Dedifferentiated amniotic fluid mesenchymal stem cell (primary cell): ENCODE measurements around the gene GHR.
A peak's percentile ranks its signal among the peaks of the same experiment; 100 is the strongest.
"Not testable (repeated sequence)": the region's sequence is repeated elsewhere in the genome, so short reads cannot be mapped to it uniquely, and the experiment has no call there.

Source experiments
- DNase-seq: peaks from one replicate; pipeline ENCODE4 v3.0.0-alpha.2; 2016; ENCODE audit errors: extremely low spot score

The GHR gene

DNA sequence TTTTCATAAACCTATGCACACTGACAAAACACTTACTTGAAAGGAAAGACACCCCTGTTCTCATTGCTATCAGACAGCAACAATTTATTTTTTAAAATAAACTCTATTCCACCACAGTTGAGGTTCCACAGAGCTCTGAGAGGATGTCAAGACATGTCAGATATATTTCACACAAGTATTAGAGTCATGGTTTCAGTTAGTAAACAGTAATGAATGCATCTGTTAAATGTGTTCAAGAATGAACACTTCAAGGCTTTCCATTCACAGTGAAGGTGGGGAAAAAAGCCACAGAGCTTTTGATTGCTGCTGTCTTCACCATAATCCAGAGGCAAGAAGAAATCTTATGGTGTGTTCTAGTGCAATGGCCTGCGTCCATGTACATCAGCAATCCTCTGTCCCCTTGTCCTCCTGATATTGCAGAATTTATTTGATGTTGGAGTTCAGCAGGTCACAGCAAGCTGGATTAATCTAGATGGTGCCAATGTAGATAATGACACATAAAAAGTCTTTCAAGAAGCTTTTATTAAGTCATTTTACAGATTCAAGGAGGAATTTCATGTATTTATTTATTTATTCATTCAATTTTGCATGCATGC is 146.8 kb downstream of the GHR start:
- DNase-seq, result no peak

DNA sequence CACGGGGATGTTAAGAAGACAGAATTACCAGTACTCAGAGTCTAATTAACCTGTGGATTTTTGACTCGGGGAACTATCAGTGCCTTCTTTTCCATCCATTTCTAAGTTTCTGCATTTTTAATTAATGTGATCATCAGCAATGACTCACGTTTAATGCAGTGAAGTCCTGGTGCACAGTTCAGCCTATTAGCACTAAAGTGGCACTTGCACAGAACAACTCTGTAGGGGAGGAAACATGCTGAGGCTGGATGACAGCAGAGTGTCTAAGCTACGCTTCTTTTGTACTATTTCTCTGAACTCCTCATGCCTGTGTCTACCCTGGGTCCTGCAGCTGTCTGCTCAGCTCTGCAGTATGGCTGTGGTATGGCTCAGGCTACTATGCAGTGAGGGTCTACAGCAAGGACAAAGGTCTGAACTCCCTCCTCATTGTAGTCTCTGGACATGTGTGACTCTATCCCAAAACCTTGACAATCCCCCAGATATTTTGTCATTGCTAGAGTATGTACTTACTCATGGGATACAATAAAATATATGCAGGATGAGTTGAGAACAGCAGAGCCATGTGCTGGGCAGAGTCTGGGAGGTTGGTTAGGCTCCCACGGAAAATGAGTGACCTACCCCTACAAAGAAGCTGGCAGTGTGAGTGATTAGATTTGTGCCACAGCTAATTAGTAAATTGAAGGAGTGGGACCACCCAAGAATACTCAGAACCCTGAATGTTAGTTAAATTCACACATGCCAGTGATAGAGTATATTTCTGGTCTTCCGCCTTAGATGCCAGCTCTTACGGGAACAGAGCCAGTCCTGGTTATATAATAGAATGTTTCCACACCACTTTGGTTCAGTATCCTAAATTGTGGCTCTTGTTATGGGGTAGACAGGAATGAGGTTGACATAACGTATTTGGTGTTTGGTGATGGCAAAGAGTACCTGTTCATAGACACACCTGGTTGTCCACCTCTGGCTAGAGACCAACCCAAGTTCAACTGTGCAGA is 148.0 kb downstream of the GHR start:
- no peak for DNase-seq

DNA sequence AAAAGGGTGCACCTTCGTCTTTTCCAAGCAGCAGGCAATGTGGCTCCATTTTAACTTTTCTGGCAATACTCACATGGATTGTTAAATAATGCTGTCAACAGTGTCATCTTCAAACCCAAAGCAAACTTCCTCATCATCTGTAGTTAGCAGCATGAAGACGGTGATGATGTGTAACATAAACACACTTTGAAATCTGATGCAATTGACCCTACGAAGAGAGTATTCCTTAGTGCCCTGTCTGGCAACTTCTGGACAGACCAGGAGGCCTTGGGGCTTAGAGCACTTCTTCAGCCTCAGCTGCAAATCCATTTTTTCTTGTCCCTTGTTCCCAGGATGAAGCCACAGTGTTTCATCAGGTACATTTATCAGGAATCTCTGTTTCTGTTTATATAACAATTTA is 149.1 kb downstream of the GHR start:
- no peak for DNase-seq

DNA sequence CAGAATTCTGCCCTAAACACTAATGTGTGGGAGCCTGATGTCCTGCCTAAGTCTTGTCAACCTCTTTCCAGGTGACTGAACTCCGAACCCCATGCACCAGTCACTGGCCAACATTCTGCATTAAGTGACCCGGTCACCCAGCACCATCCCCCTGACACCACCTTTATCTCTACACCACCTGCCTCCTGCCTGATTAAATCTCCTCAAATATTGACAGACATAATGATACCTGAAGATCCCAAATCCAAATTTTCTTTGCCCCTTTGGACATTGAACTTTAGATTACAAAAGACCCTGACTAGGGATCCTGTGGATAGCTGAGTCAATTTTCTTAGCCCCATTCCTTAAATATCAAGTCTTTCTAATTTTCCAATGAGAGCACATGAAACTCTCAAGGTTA is 150.1 kb downstream of the GHR start:
- DNase-seq, result no peak

DNA sequence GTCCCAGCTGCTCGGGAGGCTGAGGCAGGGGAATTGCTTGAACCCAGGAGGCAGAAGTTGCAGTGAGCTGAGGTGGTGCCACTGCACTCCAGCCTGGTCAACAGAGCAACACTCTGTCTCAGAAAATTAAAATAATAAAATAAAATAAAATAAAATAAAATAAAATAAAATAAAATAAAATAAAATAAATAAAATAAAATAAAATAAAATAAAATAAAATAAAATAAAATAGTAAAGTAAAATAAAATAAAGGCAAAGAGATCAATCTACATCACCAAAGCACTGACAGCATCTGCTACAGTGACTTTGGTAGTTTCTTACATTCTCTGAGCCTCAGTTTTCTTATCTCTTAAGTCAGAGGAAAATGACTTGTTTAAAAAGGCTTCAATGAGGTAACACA is 152.7 kb downstream of the GHR start:
- not testable (repeated sequence) for DNase-seq

DNA sequence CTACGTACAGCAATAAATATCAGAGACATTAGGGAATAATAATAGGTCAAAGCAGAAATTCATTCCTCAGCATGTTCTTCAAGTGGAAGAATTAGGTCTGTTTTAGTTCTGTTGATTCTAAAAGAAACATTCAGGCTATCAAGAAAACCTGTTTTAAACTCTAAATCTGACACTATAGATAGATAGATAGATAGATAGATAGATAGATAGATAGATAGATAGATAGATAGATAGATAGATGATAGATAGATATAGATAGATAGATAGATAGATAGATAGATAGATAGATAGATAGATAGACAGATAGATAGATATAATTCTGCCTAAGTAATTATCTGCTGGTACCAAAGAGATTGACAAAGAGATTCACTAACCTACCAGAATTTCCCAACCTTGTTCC is 155.7 kb downstream of the GHR start:
- not testable (repeated sequence) for DNase-seq

DNA sequence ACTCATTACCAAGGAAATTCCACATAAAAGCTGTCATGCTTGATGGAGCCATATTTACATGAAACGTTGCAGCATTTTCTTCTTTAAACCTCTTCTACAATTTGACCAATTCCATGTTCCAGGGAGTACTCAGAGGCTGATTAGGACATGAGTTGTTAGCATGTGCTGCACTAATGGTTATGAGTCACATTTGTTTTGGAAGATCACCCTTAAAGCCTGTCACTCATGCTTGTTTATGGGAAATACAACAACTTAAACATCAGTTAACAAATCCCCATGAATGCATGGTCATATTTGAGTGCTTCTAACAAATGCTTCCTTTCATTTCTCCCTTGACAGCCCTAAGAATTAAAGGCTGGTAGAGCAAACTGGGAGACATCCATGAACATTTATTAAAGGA is 156.1 kb downstream of the GHR start:
- no peak for DNase-seq

DNA sequence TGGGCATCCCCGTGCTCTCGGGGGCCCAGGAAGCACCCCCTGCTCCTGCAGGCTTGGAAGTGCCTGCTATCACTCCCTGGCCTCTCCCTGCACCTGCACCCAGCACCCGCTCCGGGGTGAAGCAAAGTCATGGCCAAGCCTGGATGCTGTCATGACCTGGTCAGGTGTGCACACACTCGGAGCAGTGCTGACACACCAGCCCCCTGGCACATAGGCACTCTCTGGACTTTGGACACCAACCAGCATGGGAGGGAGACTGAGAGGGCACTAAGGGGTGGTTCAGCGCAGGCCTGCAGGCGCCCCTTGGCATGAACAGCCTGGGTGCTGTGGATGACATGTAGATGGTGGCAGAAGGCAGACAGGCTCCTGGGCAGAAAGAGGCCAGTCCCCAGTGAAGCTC is 158.6 kb downstream of the GHR start:
- DNase-seq, result no peak

DNA sequence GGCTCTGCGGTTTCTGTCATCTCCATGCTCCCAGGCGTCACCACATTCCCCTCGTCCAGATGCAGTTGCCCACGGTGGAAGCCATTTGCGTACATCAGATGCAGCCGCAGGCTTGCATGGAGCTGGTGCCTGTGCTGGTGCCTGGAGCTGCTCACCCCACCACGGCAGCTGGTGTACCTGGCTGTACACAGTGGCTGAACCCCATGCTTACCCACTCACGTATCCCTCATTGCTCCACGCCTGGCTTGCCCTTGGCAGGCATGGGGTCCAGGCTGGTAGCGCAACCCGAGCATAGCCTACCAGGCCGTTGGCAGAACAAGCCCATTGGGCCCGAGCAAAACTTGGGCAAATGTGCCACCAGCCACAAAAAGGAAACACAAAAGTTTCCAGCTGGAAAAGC is 159.5 kb downstream of the GHR start:
- no peak for DNase-seq

DNA sequence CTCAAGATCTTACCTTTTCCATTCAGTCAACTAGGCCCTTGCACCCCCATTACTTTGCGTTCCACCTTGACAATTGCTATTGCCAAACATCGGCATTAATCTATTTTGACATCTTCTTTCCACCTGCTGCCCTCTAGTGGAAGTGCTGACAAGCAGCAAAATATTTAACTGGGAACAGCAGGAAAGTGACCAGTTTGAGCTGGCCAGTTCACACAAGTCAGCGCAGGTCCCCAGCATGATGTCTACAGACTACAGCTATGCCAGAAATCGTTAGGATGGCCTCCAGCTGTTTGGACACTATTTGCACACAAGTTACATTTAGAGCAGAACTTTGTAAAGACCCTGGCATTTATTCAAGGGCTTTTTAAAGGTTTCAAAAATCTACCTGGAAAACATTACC is 160.1 kb downstream of the GHR start:
- peak; percentile 36 for DNase-seq

DNA sequence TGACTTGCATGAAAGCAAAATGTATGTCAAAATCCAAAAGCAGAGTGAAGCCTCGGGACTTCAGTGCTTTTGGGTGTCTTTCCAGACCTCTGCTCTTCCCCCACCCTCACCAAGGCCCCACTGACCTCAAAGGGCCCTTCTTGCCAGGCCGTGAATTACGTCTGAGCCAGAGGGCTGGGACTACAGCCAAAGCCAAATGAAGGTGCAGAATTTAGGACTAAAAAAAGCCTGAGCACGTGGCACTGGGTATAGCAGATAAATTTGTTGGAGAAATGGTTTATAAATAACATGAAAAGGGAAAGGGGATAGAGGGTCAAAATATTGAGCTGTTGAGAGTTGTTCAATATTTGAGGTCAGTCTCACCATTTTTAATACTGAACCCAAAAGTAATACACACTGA is 163.4 kb downstream of the GHR start:
- DNase-seq, result no peak

DNA sequence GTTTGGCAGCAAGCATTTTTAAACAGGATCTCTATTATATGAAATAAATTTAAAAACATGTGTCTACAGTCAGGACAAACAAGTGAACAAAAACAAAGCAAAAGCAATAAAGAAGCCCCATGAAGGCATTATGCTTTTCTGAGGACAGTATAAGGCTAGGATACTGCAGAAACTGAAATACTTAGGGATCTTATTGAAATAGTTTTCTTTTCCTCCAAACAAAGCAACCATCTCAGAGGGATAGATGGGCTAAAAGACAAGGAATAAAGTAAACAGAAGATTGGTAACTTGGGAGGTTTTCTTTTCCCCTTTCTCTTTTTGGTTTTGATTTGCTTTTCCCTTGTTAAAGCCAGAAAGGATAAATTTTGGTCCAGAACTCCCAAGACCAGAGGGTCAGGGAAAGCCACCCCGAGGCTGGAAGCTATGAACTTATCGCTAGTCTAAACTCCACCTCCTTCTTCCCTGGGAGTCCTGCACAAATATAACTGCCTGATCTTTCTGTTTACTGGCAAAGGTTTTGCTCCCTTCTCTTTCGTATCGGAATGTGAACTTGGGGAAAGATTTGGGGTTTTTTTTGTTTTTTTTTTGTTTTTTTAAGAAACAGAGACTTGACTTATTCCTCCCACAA is 164.0 kb downstream of the GHR start:
- no peak for DNase-seq

DNA sequence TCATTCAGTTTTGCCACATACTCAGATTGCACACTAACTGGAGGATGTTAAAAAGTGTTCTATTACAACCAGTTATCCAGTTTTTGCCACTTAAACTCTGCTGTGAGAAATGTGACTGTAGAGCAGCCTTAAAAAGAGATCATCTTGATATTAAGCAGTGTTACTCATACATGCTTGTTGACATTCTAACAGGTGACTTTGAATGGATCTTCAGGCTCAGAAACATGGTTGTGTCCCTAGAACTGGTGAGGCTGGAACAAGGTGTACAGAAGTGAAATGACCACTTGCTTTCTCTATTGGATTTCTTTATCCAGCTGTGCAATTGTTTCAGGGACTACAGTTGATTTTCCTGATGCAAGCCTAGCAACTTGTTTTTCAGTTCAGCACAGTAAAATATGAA is 167.3 kb downstream of the GHR start:
- no peak for DNase-seq

DNA sequence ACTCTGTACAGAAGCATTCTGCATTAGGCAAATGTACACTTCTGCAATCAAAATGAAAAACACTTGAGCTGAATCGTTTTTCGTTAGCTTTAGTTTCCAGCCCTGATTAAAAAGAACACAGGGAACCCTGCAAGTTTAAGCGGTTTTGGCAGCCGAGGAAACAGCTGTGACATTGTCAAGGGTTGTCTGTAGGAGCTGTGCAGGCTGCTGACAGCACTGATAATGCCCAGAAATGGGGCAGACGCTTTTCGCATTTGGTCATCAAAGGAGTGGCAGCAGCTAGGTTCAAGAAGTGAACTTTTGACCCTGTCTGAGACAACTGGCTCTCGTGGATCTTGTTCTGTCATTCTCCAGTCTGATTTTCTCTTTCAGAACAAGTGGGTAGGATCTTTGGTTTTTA is 167.8 kb downstream of the GHR start:
- DNase-seq, result no peak

DNA sequence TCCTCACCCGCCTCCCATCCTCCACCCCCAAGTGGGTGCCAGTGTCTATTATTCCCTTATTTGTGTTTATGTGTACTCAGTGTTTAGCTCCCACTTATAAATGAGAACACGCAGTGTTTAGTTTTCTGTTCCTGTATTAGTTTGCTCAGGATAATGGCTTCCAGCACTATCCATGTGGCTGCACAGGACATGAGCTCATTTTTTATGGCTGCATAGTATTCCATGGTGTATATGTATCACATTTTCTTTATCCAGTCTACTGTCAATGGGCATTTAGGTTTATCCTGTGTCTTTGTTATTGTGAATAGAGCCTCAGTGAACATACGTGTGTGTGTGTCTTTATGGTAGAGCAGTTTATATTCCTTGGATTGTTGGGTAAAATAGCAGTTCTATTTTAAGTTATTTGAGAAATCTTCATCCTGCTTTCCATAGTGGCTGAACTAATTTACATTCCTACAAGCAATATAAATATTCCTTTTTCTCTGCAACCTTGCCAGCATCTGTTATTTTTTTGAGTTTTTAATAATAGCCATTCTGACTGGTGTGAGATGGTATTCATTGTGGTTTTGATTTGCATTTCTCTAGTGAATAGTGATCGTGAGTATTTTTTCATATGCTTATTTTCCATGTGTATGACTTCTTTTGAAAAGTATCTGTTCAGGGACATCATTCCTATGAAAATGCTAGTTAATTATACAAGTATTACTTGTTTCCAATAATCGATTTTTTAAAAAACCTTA is 169.3 kb downstream of the GHR start:
- no peak for DNase-seq

DNA sequence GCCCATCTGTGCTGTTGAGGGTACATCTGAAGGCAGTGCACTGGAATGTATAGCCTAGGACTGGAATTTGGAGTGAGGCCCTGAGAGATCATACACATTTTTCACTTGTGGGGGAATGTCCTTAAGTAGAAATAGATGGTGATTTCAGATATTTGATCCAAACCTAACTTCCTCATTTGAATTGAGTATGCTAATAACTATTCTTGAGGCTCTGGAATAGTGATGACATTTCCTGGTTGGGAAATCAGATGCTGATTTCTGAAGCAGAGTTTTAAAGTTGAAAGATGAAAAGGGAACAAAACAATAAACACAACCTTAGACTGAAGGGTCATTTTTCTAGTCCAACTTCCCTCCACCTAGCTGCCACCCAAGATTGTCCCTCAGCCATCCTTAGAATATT is 170.4 kb downstream of the GHR start:
- no peak for DNase-seq

DNA sequence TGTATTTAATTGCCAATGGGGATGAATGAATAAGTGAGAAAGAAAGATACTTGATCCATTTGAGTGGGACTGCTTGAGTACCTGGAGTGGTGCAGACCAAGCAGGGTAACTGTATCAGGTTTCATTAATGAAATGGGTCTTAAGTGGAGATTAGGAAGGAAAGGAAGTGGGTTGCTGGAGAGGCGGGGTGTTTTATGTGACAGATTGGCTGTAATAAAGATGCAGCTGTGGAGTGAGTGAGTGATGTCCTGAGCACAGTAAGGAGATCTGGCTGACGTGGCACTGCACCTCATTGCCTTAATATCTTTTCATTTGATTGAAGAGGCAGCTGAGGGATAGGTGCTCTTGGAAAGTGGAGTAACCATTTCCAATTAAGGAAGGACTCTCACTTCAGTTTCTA is 172.4 kb downstream of the GHR start:
- no peak for DNase-seq

DNA sequence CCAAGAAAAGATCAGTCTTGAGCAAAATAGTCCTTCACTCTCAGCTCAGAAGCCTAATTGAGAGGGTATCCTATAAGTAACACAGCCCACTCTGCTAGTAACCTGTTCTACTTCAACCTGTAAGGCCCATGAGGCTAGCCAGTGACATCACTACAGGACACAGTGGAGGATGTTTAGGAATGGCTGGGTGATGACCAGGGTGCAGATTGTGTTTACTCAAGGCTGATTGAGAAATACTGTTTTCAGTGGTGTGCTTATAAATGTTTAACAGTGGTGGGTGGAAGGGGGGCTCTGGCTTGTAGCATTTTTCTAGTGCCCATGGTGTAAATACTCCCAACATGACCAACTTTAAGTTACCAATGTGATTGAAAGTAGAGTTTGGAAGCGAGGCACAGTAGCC is 173.6 kb downstream of the GHR start:
- DNase-seq, result no peak

DNA sequence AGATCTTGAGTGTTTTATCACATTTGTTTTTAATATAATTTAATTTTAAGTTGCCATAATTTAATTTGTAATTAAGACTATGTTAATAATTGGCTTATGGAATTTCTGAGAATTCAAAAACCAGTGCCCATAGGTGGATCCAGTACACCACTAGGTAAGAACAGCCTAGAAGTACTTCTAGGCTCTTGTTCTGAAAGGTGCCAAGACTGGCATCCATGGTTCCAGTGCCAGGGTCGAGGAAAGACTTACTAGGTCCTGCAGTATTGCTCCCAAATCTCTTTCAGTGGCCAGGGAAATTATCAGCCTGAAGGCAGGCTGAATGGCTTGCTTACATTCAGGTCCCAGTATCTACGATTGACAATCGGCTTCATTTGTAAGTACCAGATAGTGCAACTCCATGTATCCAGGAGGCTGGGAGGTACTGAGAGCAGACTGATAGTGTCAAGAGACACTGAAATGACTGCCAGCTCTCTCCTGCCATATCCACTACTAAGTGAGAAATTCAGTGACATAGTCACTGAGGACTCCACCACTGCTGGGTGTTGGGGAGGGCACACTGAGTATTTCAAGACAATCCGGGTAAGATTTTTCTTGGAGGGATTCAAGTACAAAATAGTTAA is 174.2 kb downstream of the GHR start:
- DNase-seq, result no peak

DNA sequence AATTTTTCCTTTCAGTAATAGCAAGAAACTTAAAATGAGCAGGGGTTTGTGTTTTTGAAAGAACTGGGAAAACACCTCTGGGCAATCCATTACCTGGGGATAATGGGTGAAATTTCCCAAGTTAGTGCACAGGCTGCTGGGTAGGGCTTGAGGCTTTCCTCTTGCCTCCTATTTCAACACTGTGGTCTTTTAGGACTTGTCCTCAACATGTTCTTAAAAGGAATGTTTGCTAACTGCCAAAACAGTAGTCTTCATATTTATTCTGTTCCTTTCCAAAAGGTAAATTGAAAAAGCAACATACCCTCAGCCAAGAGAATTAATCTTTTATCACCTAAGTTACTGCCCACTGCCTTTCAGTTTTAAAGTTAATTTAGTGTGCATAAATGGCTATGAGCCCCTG is 175.1 kb downstream of the GHR start:
- no peak for DNase-seq

DNA sequence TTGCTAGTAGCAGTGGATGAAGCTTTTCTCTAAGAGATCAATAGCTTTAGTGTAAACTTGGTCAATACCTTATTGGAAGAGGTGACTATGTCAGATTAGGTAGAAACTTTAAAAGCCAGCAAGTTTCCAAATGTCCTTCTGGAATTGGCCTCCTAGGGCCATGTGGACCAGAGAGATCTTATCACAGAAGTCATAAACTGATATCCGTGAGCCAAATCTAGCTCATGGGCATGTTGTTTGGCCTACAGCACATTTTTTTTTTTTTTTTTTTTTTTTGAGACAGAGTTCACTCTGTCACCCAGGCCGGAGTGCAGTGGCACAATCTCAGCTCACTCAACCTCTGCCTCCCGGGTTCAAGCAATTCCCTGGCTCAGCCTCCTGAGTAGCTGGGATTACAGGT is 175.9 kb downstream of the GHR start:
- no peak for DNase-seq

DNA sequence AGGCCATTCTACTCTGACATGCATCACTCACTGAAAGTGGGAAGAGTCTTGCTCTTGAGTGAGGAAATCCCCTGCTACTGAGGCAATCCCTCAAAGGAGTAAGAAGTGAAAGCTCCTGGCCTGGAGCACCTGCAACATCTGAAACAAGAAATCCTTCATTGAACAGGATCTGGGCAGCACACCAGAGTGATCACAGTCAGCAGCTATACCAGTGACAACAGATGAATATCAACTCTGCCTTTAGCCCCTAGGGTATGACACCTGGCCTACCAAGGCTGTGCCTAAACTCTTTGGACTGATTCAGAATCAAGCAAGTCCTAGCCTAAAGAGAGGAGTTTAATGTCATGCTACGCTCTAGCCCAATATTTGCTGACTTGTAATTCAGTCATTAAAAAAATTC is 177.2 kb downstream of the GHR start:
- DNase-seq, result no peak
